Measurements from ENCODE around the gene MOB3C.
A peak's percentile ranks its signal among the peaks of the same experiment; 100 is the strongest.

Gene MOB3C

GRCh38 chr1:46603858-46604549, 12.6 kb downstream of the MOB3C start, which contains the start of gene MKNK1:
Gene MKNK1 (minus strand): TSS chr1:46604268. CDS start chr1:46583327, 20,941 bp downstream.
- DNase-seq, result peak; percentile 98

- DNase-seq, result no peak
Measured at GRCh38 chr1:46603481-46603857, 13.1 kb downstream of the MOB3C start.

- no peak for DNase-seq
Measured at GRCh38 chr1:46601257-46602007, 15.2 kb downstream of the MOB3C start.

GRCh38 chr1:46599059-46599970, 17.3 kb downstream of the MOB3C start:
- DNase-seq, result no peak

GRCh38 chr1:46596846-46597245, 19.8 kb downstream of the MOB3C start:
- DNase-seq, result no peak

GRCh38 chr1:46596036-46596435, 20.6 kb downstream of the MOB3C start:
- no peak for DNase-seq

GRCh38 chr1:46595127-46595526, 21.5 kb downstream of the MOB3C start:
- peak; percentile 33 to 58 for DNase-seq

GRCh38 chr1:46594063-46594462, 22.5 kb downstream of the MOB3C start:
- no peak for DNase-seq

- no peak for DNase-seq
Measured at GRCh38 chr1:46592823-46593222, 23.8 kb downstream of the MOB3C start.

GRCh38 chr1:46589529-46589928, 27.1 kb downstream of the MOB3C start:
- no peak for DNase-seq

- no peak for DNase-seq
Measured at GRCh38 chr1:46587069-46587468, 29.5 kb downstream of the MOB3C start.

- no peak for DNase-seq
Measured at GRCh38 chr1:46585312-46585938, 31.2 kb downstream of the MOB3C start.

- DNase-seq, result no peak
Measured at GRCh38 chr1:46583494-46583893, 33.1 kb downstream of the MOB3C start.

- DNase-seq, result no peak
Measured at GRCh38 chr1:46582972-46583371, 33.6 kb downstream of the MOB3C start.

- peak in 1 of 2 donors; percentile 26 for DNase-seq
Measured at GRCh38 chr1:46581681-46582455, 34.7 kb downstream of the MOB3C start.

- no peak for DNase-seq
Measured at GRCh38 chr1:46580140-46580903, 36.3 kb downstream of the MOB3C start.

GRCh38 chr1:46577671-46578070, 38.9 kb downstream of the MOB3C start:
- DNase-seq, result no peak

GRCh38 chr1:46576596-46576995, 40.0 kb downstream of the MOB3C start:
- DNase-seq, result no peak

GRCh38 chr1:46575778-46576177, 40.8 kb downstream of the MOB3C start:
- DNase-seq, result no peak

GRCh38 chr1:46575300-46575699, 41.3 kb downstream of the MOB3C start:
- DNase-seq, result no peak

- DNase-seq, result no peak
Measured at GRCh38 chr1:46571691-46572225, 44.9 kb downstream of the MOB3C start.
